Measurements from ENCODE around the gene AEBP1. TPM values are rescaled to one million over a fixed set of nuclear protein-coding genes. Genes with fewer than 3 reads are reported as not detected.

Gene AEBP1
- total RNA-seq, 2 experiments from 2014 or later = 35.0 to 64.2 TPM

- POLR2A ChIA-PET = no interaction called here
- H4K20me1 ChIP-seq (ENCODE audit: insufficient read depth, low read length) = no peaks in the 10 kb centered on the region
- H3K4me1 ChIP-seq (ENCODE audit: insufficient read depth, low read length, poor library complexity, severe bottlenecking) = peaks cover 18% of the 10 kb centered on the region
- H3K36me3 ChIP-seq (ENCODE audit: insufficient read depth, low read length) = peaks cover 90% of the 10 kb centered on the region
- no peak for DNase-seq (ENCODE audit: low spot score)
- BruUV-seq (replicated peaks) = no TSS peak
- H3K4me2 ChIP-seq (ENCODE audit: low read length) = no peak overlapping the region
- CTCF ChIA-PET (ENCODE audit: unreplicated experiment) = no interaction called here
- no peaks in the 10 kb centered on the region for H3K9me3 ChIP-seq (ENCODE audit: low read length)
- H3K9me2 ChIP-seq (ENCODE audit: insufficient read depth, low read length) = no peaks in the 10 kb centered on the region
- no peak overlapping the region for H3K4me3 ChIP-seq (ENCODE audit: low read depth, low read length, poor library complexity, severe bottlenecking)
- intact Hi-C loops (cut with micrococcal nuclease; ENCODE audit: unreplicated experiment) = no loop called here
- peaks cover 30% of the 10 kb centered on the region for H3K79me2 ChIP-seq (ENCODE audit: insufficient read depth, low read depth, low read length)
- TF ChIP-seq CTCF (conservative IDR thresholded peaks at IDR 0.05; ENCODE audit: low read length) = no peak
- no peak for TF ChIP-seq EZH2phosphoT487 (IDR thresholded peaks at IDR 0.05; ENCODE audit: borderline replicate concordance, low read depth, low read length)
- H3K27ac ChIP-seq (ENCODE audit: low read depth, low read length, poor library complexity, severe bottlenecking) = no peak overlapping the region
- no peak overlapping the region for H2AFZ ChIP-seq (ENCODE audit: low read length)
These were observed 13.8 kb downstream of the AEBP1 start for GRCh38 chr7:44117801-44118429.

- Histone ChIP-seq H3K27ac (ENCODE audit: low read depth, low read length, poor library complexity, severe bottlenecking) (no peak overlapping the region), H3K79me2 (ENCODE audit: insufficient read depth, low read depth, low read length) (peaks cover 33% of the 10 kb centered on the region), H3K36me3 (ENCODE audit: insufficient read depth, low read length) (peaks cover 71% of the 10 kb centered on the region), H3K4me2 (ENCODE audit: low read length) (no peak overlapping the region), H4K20me1 (ENCODE audit: insufficient read depth, low read length) (no peaks in the 10 kb centered on the region), H2AFZ (ENCODE audit: low read length) (no peak overlapping the region), H3K9me3 (ENCODE audit: low read length) (no peaks in the 10 kb centered on the region), H3K4me3 (ENCODE audit: low read depth, low read length, poor library complexity, severe bottlenecking) (no peak overlapping the region), H3K9me2 (ENCODE audit: insufficient read depth, low read length) (no peaks in the 10 kb centered on the region), H3K4me1 (ENCODE audit: insufficient read depth, low read length, poor library complexity, severe bottlenecking) (peaks cover 23% of the 10 kb centered on the region)
- BruUV-seq (replicated peaks) = no TSS peak
- ChIA-PET CTCF (ENCODE audit: unreplicated experiment) (no interaction called here), POLR2A (interaction anchor here (1.0 kb wide), 2 partner anchors 23 to 35 kb away, joined by 3 read pairs; no protein-coding TSS in a partner anchor)
- TF ChIP-seq CTCF (conservative IDR thresholded peaks at IDR 0.05; ENCODE audit: low read length) (no peak), EZH2phosphoT487 (IDR thresholded peaks at IDR 0.05; ENCODE audit: borderline replicate concordance, low read depth, low read length) (no peak)
- DNase-seq (ENCODE audit: low spot score) = no peak
- intact Hi-C loops (cut with micrococcal nuclease; ENCODE audit: unreplicated experiment) = no loop called here
These were observed 15.8 kb downstream of the AEBP1 start for GRCh38 chr7:44119829-44120380.

- BruUV-seq (replicated peaks) = no TSS peak
- no peak for TF ChIP-seq CTCF (conservative IDR thresholded peaks at IDR 0.05; ENCODE audit: low read length)
- no peak for TF ChIP-seq EZH2phosphoT487 (IDR thresholded peaks at IDR 0.05; ENCODE audit: borderline replicate concordance, low read depth, low read length)
- no peak for DNase-seq (ENCODE audit: low spot score)
- intact Hi-C loops (cut with micrococcal nuclease; ENCODE audit: unreplicated experiment) = no loop called here
- Histone ChIP-seq H3K9me2 (ENCODE audit: insufficient read depth, low read length) (no peaks in the 10 kb centered on the region), H4K20me1 (ENCODE audit: insufficient read depth, low read length) (no peaks in the 10 kb centered on the region), H2AFZ (ENCODE audit: low read length) (no peak overlapping the region), H3K9me3 (ENCODE audit: low read length) (no peaks in the 10 kb centered on the region), H3K4me3 (ENCODE audit: low read depth, low read length, poor library complexity, severe bottlenecking) (no peak overlapping the region), H3K27ac (ENCODE audit: low read depth, low read length, poor library complexity, severe bottlenecking) (no peak overlapping the region), H3K4me2 (ENCODE audit: low read length) (no peak overlapping the region), H3K36me3 (ENCODE audit: insufficient read depth, low read length) (peaks cover 66% of the 10 kb centered on the region), H3K4me1 (ENCODE audit: insufficient read depth, low read length, poor library complexity, severe bottlenecking) (peaks cover 23% of the 10 kb centered on the region), H3K79me2 (ENCODE audit: insufficient read depth, low read depth, low read length) (peaks cover 33% of the 10 kb centered on the region)
- ChIA-PET POLR2A (interaction anchor here (1.0 kb wide), 2 partner anchors 23 to 35 kb away, joined by 3 read pairs; no protein-coding TSS in a partner anchor), CTCF (ENCODE audit: unreplicated experiment) (no interaction called here)
These were observed 16.2 kb downstream of the AEBP1 start for GRCh38 chr7:44120395-44120794.

Measured in OCI-LY7 (cell line).